HCT116 (cell line): ENCODE data around the gene WWOX. TPM values are rescaled to one million over a fixed set of nuclear protein-coding genes. Genes with fewer than 3 reads are reported as not detected.

Source experiments
- ATAC-seq: fragments of 200-7000 bp; cut with Tn5 transposase; 2 replicates; pipeline ENCODE4 v1.9.1; 2020; ENCODE audit warnings: mild to moderate bottlenecking, moderate library complexity
- BruUV-seq: library from RNA; stranded (reverse); fragments of 400-500 nt; replicated peaks from 2 replicates; lab custom pipeline; 2021; lab: Mats Ljungman, UMichigan
- CTCF ChIA-PET: fragments of 300-600 bp; sonication (Branson Sonifier 250); formaldehyde crosslinking; loops from one replicate; lab custom pipeline; 2021; ENCODE audit warnings: antibody characterized with exemption; lab: Charles Lee
- POLR2A ChIA-PET: fragments of 300-600, 350-600 bp; sonication (Branson Sonifier 250); formaldehyde crosslinking; loops from one replicate; lab custom pipeline; 2021; ENCODE audit warnings: antibody characterized with exemption; lab: Charles Lee
- RAD21 ChIA-PET, 2 experiments: fragments of 300-600 bp; sonication (Branson Sonifier 250); formaldehyde crosslinking; loops; one replicate each; lab custom pipeline; 2023; ENCODE audit warnings: low total read pairs in 2 of 2; ENCODE audit not compliant: uncharacterized antibody in 2 of 2, unreplicated experiment in 2 of 2, low non-redundant PET in 1 of 2; lab: Charles Lee
- DNase-seq: peaks from one replicate; pipeline ENCODE4 v3.0.0-alpha.2; 2010; ENCODE audit warnings: low read depth, low spot score
- H2AFZ ChIP-seq: fragments of 200-600 bp; shearing (Covaris generic), sonication (generic); 2 replicates; pipeline ENCODE4 v1.6.1; 2017; ENCODE audit warnings: low read depth, mixed run types, mixed read lengths, antibody characterized with exemption, low read length; ENCODE audit not compliant: poor library complexity, severe bottlenecking
- H3K27ac ChIP-seq: 2 replicates; pipeline ENCODE4 v1.5.1; 2012; ENCODE audit warnings: low read depth, low read length
- H3K27me3 ChIP-seq: fragments of 200-600 bp; sonication (generic); 2 replicates; pipeline ENCODE4 v1.6.1; 2016; ENCODE audit warnings: mixed run types, low read length, mixed read lengths; ENCODE audit not compliant: insufficient read depth
- H3K36me3 ChIP-seq, 2 experiments: fragments of 200-500 bp in 1 of 2; fragments of 200-600 bp in 1 of 2; sonication (Bioruptor generic) in 1 of 2; sonication (generic) in 1 of 2; 2 replicates each; pipeline versions ENCODE4 v1.5.1 to v1.6.1; 2014 to 2016; ENCODE audit warnings: low read length in 2 of 2, inconsistent platforms in 1 of 2, mixed read lengths in 1 of 2, mixed run types in 1 of 2; ENCODE audit not compliant: insufficient read depth in 2 of 2, control insufficient read depth in 1 of 2
- H3K4me1 ChIP-seq, 2 experiments: fragments of 200-600 bp in 1 of 2; sonication (generic) in 1 of 2; 2 replicates each; pipeline versions ENCODE4 v1.5.1 to v1.6.1; 2012 to 2017; ENCODE audit warnings: low read length in 2 of 2, inconsistent platforms in 1 of 2, mild to moderate bottlenecking in 1 of 2, mixed read lengths in 1 of 2, mixed run types in 1 of 2, moderate library complexity in 1 of 2; ENCODE audit not compliant: insufficient read depth in 2 of 2, control insufficient read depth in 1 of 2
- H3K4me2 ChIP-seq: fragments of 200-600 bp; sonication (generic); 2 replicates; pipeline ENCODE4 v1.6.1; 2017; ENCODE audit warnings: mixed run types, low read length, mixed read lengths
- H3K4me3 ChIP-seq, 2 experiments: fragments of 200-600 bp in 1 of 2; sonication (generic) in 1 of 2; replicated peaks in 1 of 2; 2 replicates each; pipeline ENCODE4 v1.5.1; 2011 to 2016; ENCODE audit warnings: low read length in 2 of 2, control low read depth in 1 of 2, low read depth in 1 of 2, mild to moderate bottlenecking in 1 of 2, mixed read lengths in 1 of 2, mixed run types in 1 of 2
- H3K79me2 ChIP-seq: fragments of 200-600 bp; sonication (generic); 2 replicates; pipeline ENCODE4 v1.6.1; 2017; ENCODE audit warnings: mild to moderate bottlenecking, mixed run types, low read length, moderate library complexity, mixed read lengths; ENCODE audit not compliant: insufficient read depth
- H3K9ac ChIP-seq: fragments of 200-600 bp; sonication (generic); 2 replicates; pipeline ENCODE4 v1.6.1; 2016; ENCODE audit warnings: low read length, mixed read lengths
- H3K9me2 ChIP-seq: fragments of 200-600 bp; sonication (generic), shearing (Covaris generic); 2 replicates; pipeline ENCODE4 v1.6.1; 2017; ENCODE audit warnings: mixed run types, mild to moderate bottlenecking, moderate library complexity; ENCODE audit not compliant: insufficient read depth
- H3K9me3 ChIP-seq, 2 experiments: fragments of 200-500 bp in 1 of 2; fragments of 200-600 bp in 1 of 2; sonication (Bioruptor generic) in 1 of 2; sonication (generic) in 1 of 2; 2 replicates each; pipeline ENCODE4 v1.6.1; 2014 to 2017; ENCODE audit warnings: low read length in 2 of 2, mixed read lengths in 2 of 2, inconsistent platforms in 1 of 2, low read depth in 1 of 2, mild to moderate bottlenecking in 1 of 2, mixed run types in 1 of 2, moderate library complexity in 1 of 2; ENCODE audit not compliant: control insufficient read depth in 1 of 2, insufficient read depth in 1 of 2
- H4K20me1 ChIP-seq: fragments of 200-600 bp; sonication (generic), shearing (Covaris generic); 2 replicates; pipeline ENCODE4 v1.6.1; 2017; ENCODE audit warnings: mixed run types, mild to moderate bottlenecking, moderate library complexity; ENCODE audit not compliant: insufficient read depth
- CTCF ChIP-seq, 3 experiments: fragments of 200-600 bp in 1 of 3; sonication (generic) in 1 of 3; IDR thresholded peaks in 2 of 3; conservative IDR thresholded peaks in 1 of 3; 2 replicates each; pipeline ENCODE4 v1.5.1; 2012 to 2017; ENCODE audit warnings: low read depth in 2 of 3, low read length in 2 of 3, antibody characterized with exemption in 1 of 3, borderline replicate concordance in 1 of 3, control low read depth in 1 of 3, mild to moderate bottlenecking in 1 of 3, mixed read lengths in 1 of 3, mixed run types in 1 of 3, moderate library complexity in 1 of 3; ENCODE audit not compliant: insufficient read depth in 1 of 3
- EGR1 ChIP-seq: IDR thresholded peaks from 2 replicates; pipeline ENCODE4 v1.6.1; 2012; ENCODE audit warnings: low read depth
- EZH2phosphoT487 ChIP-seq: fragments of 200-600 bp; IDR thresholded peaks from 2 replicates; pipeline ENCODE4 v1.6.1; 2018; ENCODE audit warnings: antibody characterized with exemption, borderline replicate concordance
- FOSL1 ChIP-seq: IDR thresholded peaks from 2 replicates; pipeline ENCODE4 v1.6.1; 2012; ENCODE audit warnings: low read depth
- JUND ChIP-seq: IDR thresholded peaks from 2 replicates; pipeline ENCODE4 v1.6.1; 2012
- POLR2A ChIP-seq: IDR thresholded peaks from 2 replicates; pipeline ENCODE4 v1.7.0; 2011; ENCODE audit warnings: borderline replicate concordance; ENCODE audit not compliant: insufficient read depth, insufficient read length; ENCODE audit errors: extremely low read depth
- SIN3A ChIP-seq: IDR thresholded peaks from 2 replicates; pipeline ENCODE4 v1.6.1; 2012; ENCODE audit warnings: low read depth
- SP1 ChIP-seq: IDR thresholded peaks from 2 replicates; pipeline ENCODE4 v1.6.1; 2012; ENCODE audit warnings: low read depth
- ZFX ChIP-seq: fragments of 450-650 bp; IDR thresholded peaks from 2 replicates; pipeline ENCODE4 v1.6.1; 2017
- ZNF274 ChIP-seq: fragments of 200-500 bp; sonication (Bioruptor generic); IDR thresholded peaks from 2 replicates; pipeline ENCODE4 v1.6.1; 2014; ENCODE audit warnings: mild to moderate bottlenecking, low read depth, low read length, inconsistent platforms
- intact Hi-C: fragments of 100-400 bp; cut with micrococcal nuclease; formaldehyde crosslinking; loops from 2 replicates; pipeline ENCODE4 v1.10.0; 2022
- total RNA-seq: library from RNA; stranded (reverse); gene quantifications from one replicate; pipeline ENCODE4 v1.2.1, GENCODE V29; 2021; ENCODE audit not compliant: unreplicated experiment

The WWOX gene
- total RNA-seq, 1 experiment from 2014 or later, result 13.7 TPM

- TF ChIP-seq CTCF (IDR thresholded peaks at IDR 0.05 in 2 of 3, conservative IDR thresholded peaks at IDR 0.05 in 1 of 3; ENCODE audit: borderline replicate concordance in 1 of 3, insufficient read depth in 1 of 3, low read depth in 2 of 3, low read length in 2 of 3), result no peak
Observed at GRCh38 chr16:79137426-79137939, 1038.0 kb downstream of the WWOX start (continued).

- no peaks in the 10 kb centered on the region for H3K36me3 ChIP-seq
- no TSS peak for BruUV-seq
- ChIA-PET POLR2A (no interaction called here), RAD21 (no interaction called here), CTCF (no interaction called here)
- no peaks in the 10 kb centered on the region for H3K4me1 ChIP-seq
- no peaks in the 10 kb centered on the region for H3K27me3 ChIP-seq
- no peak overlapping the region for H2AFZ ChIP-seq
- no peak overlapping the region for H3K4me2 ChIP-seq
- DNase-seq, result no peak
- peaks cover 3 to 5% of the 10 kb centered on the region in 2 experiments; a peak in 2 of 4 replicates for H3K9me3 ChIP-seq
- no peak overlapping the region for H3K9ac ChIP-seq
- H3K9me2 ChIP-seq, result no peaks in the 10 kb centered on the region
- TF ChIP-seq POLR2A (no peak), FOSL1 (no peak), SIN3A (no peak), ZNF274 (no peak), JUND (no peak), SP1 (no peak), ZFX (no peak), EZH2phosphoT487 (no peak), EGR1 (no peak), CTCF (IDR thresholded peaks at IDR 0.05 in 2 of 3, conservative IDR thresholded peaks at IDR 0.05 in 1 of 3; ENCODE audit: borderline replicate concordance in 1 of 3, insufficient read depth in 1 of 3, low read depth in 2 of 3, low read length in 2 of 3) (no peak)
- no peaks in the 10 kb centered on the region for H3K79me2 ChIP-seq
- intact Hi-C loops, result no loop called here
- ATAC-seq, result no peak
- no peaks in the 10 kb centered on the region for H4K20me1 ChIP-seq
- H3K27ac ChIP-seq, result no peak overlapping the region
- H3K4me3 ChIP-seq, result no peak overlapping the region
Observed at GRCh38 chr16:79139799-79140198, 1040.3 kb downstream of the WWOX start.
